Measurements from ENCODE around the gene ING5. TPM values are rescaled to one million over a fixed set of nuclear protein-coding genes. Genes with fewer than 3 reads are reported as not detected.
A peak's percentile ranks its signal among the peaks of the same experiment; 100 is the strongest.

The ING5 gene
- total RNA-seq, 1 experiment from 2014 or later, result 35.1 TPM

DNA sequence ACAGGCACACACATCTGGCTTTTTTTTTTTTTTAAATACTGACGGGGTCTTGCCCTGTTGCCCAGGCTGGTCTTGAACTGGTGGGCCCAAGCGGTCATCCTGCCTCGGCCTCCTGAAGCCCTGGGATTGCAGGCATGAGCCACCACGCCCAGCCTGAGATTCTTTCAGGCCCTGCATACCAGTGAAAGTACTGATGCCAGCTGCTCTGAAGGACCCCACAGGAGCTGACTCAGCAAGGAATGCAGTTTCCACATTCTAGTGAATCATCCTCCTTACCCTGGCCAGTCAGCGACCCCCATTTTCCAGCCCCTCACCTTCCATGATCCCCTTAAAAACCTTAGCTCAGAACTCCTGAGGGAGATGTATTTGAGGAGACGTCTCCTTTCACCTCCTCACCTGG is 9.4 kb upstream of the ING5 start:
- intact Hi-C loops (cut with micrococcal nuclease; ENCODE audit: unreplicated experiment), result no loop called here
- DNase-seq, result no peak
- TF ChIP-seq, protein P1, sequence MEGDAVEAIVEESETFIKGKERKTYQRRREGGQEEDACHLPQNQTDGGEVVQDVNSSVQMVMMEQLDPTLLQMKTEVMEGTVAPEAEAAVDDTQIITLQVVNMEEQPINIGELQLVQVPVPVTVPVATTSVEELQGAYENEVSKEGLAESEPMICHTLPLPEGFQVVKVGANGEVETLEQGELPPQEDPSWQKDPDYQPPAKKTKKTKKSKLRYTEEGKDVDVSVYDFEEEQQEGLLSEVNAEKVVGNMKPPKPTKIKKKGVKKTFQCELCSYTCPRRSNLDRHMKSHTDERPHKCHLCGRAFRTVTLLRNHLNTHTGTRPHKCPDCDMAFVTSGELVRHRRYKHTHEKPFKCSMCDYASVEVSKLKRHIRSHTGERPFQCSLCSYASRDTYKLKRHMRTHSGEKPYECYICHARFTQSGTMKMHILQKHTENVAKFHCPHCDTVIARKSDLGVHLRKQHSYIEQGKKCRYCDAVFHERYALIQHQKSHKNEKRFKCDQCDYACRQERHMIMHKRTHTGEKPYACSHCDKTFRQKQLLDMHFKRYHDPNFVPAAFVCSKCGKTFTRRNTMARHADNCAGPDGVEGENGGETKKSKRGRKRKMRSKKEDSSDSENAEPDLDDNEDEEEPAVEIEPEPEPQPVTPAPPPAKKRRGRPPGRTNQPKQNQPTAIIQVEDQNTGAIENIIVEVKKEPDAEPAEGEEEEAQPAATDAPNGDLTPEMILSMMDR (IDR thresholded peaks at IDR 0.05; ENCODE audit: unreplicated experiment), result no peak
- no TSS peak for BruUV-seq (replicated peaks)
- Mint-ChIP-seq H3K9me3 (ENCODE audit: low read depth, unreplicated experiment) (no peaks in the 10 kb centered on the region), H3K4me3 (ENCODE audit: low read depth, unreplicated experiment) (no peak overlapping the region), H3K4me1 (ENCODE audit: low read depth, unreplicated experiment) (no peaks in the 10 kb centered on the region), H3K27me3 (ENCODE audit: unreplicated experiment) (no peaks in the 10 kb centered on the region), H3K27ac (ENCODE audit: unreplicated experiment) (no peak overlapping the region), H3K36me3 (ENCODE audit: insufficient read depth, unreplicated experiment) (peaks cover 65% of the 10 kb centered on the region)
- CTCF ChIA-PET, result interaction anchor here (0.7 kb wide), 1 partner anchor 137 kb away, joined by 8 read pairs; no protein-coding TSS in a partner anchor

DNA sequence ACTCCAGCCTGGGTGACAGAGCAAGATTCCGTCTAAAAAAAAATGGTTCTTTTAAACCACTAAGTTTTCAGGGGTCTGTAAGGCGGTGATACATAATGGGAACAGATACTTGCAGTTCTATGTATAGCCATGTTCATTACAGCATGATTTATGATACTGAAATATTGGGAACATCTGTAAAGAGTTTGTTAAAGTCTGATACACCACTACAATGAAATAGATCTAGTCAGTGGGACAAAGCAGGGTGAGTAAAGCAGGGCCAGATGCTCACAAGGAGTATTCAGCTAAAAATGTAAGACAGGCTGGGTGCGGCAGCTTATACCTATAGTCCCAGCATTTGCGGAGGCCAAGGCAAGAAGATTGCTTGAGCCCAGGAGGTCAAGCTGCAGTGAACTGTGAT is 6.2 kb upstream of the ING5 start:
- H3K27me3 Mint-ChIP-seq (ENCODE audit: unreplicated experiment), result no peaks in the 10 kb centered on the region
- BruUV-seq (replicated peaks), result no TSS peak
- TF ChIP-seq, protein P1 (IDR thresholded peaks at IDR 0.05; ENCODE audit: unreplicated experiment), result no peak
- H3K4me1 Mint-ChIP-seq (ENCODE audit: low read depth, unreplicated experiment), result no peaks in the 10 kb centered on the region
- no peak overlapping the region for H3K27ac Mint-ChIP-seq (ENCODE audit: unreplicated experiment)
- no peak for DNase-seq
- no peak overlapping the region for H3K4me3 Mint-ChIP-seq (ENCODE audit: low read depth, unreplicated experiment)
- intact Hi-C loops (cut with micrococcal nuclease; ENCODE audit: unreplicated experiment), result no loop called here
- CTCF ChIA-PET, result no interaction called here
- peaks cover 54% of the 10 kb centered on the region for H3K36me3 Mint-ChIP-seq (ENCODE audit: insufficient read depth, unreplicated experiment)
- no peaks in the 10 kb centered on the region for H3K9me3 Mint-ChIP-seq (ENCODE audit: low read depth, unreplicated experiment)

DNA sequence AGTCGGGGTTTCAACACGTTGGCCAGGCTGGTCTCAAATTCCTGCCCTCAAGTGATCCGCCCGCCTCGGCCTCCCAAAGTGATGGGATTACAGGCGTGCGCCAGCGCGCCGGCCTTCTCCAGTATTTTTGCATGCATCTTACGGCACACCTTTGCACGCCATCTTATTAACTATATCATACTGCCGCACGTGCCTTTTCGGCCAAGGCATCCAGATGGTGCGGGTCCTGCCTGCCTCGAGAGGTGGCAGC is 765 bp upstream of the ING5 start:
- Mint-ChIP-seq H3K4me3 (ENCODE audit: low read depth, unreplicated experiment) (peak overlapping the region; percentile 90), H3K36me3 (ENCODE audit: insufficient read depth, unreplicated experiment) (peaks cover 73% of the 10 kb centered on the region), H3K27me3 (ENCODE audit: unreplicated experiment) (no peaks in the 10 kb centered on the region), H3K9me3 (ENCODE audit: low read depth, unreplicated experiment) (peaks cover 2% of the 10 kb centered on the region), H3K27ac (ENCODE audit: unreplicated experiment) (peak overlapping the region; percentile 93), H3K4me1 (ENCODE audit: low read depth, unreplicated experiment) (peaks cover 10% of the 10 kb centered on the region)
- TF ChIP-seq, protein P1 (IDR thresholded peaks at IDR 0.05; ENCODE audit: unreplicated experiment), result no peak
- intact Hi-C loops (cut with micrococcal nuclease; ENCODE audit: unreplicated experiment), result no loop called here
- CTCF ChIA-PET, result no interaction called here
- no peak for DNase-seq
- no TSS peak for BruUV-seq (replicated peaks)

DNA sequence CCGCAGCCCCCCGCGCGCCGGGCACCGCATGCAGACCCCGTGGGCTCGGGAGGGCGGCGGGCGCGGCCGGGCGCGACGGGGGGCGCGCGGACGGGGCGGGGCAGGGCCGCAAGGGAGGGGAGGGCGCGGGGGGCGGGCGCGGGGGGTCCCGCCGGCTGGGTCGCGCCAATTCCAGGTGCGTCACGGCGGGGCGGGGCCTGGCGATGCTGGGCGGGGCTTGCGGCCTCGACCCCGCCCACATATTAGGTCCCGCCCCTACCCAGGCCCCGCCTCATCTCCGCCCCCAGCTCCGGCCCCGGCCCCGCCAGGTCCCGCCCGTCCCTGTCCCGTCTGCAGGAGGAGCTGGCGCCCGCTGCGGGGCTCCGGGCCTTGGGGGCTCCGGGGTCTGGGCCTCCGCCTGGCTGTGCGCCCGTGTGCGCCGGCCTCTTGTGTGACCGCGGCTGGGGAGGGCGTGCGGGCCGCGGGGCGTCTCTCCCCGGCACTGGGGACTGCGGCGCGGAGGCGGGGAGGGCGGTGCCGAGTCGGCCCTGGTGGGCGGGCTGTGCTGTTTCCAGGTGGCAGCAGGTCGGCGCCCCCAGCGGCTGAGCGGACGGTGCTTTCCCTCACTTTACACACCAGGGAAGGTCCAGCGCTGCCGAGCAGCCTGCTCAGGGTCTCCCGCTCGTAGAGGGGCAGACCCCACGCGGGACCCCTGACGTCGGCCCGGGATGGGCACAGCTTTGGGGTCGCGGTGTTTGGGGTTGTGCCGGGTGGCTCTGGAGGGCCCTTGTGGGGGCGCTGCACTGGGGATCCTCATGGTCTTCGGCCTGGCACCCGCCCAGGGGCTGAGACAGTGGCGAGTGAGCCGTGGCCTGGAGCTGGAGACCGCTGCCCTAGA is 554 bp downstream of the ING5 start:
- Mint-ChIP-seq H3K4me3 (ENCODE audit: low read depth, unreplicated experiment) (peak overlapping the region; percentile 90), H3K27ac (ENCODE audit: unreplicated experiment) (peak overlapping the region; percentile 64), H3K27me3 (ENCODE audit: unreplicated experiment) (no peaks in the 10 kb centered on the region), H3K36me3 (ENCODE audit: insufficient read depth, unreplicated experiment) (peaks cover 81% of the 10 kb centered on the region), H3K4me1 (ENCODE audit: low read depth, unreplicated experiment) (peaks cover 10% of the 10 kb centered on the region), H3K9me3 (ENCODE audit: low read depth, unreplicated experiment) (peaks cover 4% of the 10 kb centered on the region)
- TF ChIP-seq, protein P1 (IDR thresholded peaks at IDR 0.05; ENCODE audit: unreplicated experiment), result peak; percentile 50
- CTCF ChIA-PET, result interaction anchor here (0.6 to 1.1 kb wide), 5 partner anchors 14 to 228 kb away, joined by 3 to 6 read pairs (median 4); no protein-coding TSS in a partner anchor
- DNase-seq, result peak; percentile 92
- BruUV-seq (replicated peaks), result no TSS peak
- intact Hi-C loops (cut with micrococcal nuclease; ENCODE audit: unreplicated experiment), result no loop called here

All from Calu3 (cell line).